Ovary (tissue), 9 donors: ENCODE data around the gene BANK1. TPM values are rescaled to one million over a fixed set of nuclear protein-coding genes. Genes with fewer than 3 reads are reported as not detected.

Source experiments
- DNase-seq, 5 donors: peaks; one replicate each; pipeline ENCODE4 v3.0.0-alpha.2; 2019 to 2020
- H3K27ac ChIP-seq, 2 donors: fragments of 200-600 bp; one replicate each; pipeline versions ENCODE4 v1.5.1 to v1.8.0; 2019 to 2022
- H3K27me3 ChIP-seq: fragments of 200-600 bp; one replicate; pipeline ENCODE4 v1.8.0; 2022
- H3K36me3 ChIP-seq: fragments of 200-600 bp; sonication (generic); one replicate; pipeline ENCODE4 v1.5.1; 2019
- H3K4me1 ChIP-seq: one replicate; pipeline ENCODE4 v1.8.1; 2013; ENCODE audit warnings: mild to moderate bottlenecking, moderate library complexity; ENCODE audit not compliant: insufficient read depth
- H3K4me3 ChIP-seq: fragments of 200-600 bp; sonication (generic); one replicate; pipeline ENCODE4 v1.5.1; 2017
- H3K9me3 ChIP-seq, 2 donors: fragments of 200-600 bp in 1 of 2; sonication (generic) in 1 of 2; one replicate each; pipeline versions ENCODE4 v1.5.1 to v1.8.1; 2013 to 2019; ENCODE audit warnings: mild to moderate bottlenecking in 1 of 2, moderate library complexity in 1 of 2
- EP300 ChIP-seq: sonication (generic); formaldehyde crosslinking; IDR thresholded peaks from one replicate; pipeline ENCODE4 v1.6.1; 2017; ENCODE audit warnings: antibody characterized with exemption
- POLR2A ChIP-seq: fragments of 450-650 bp; IDR thresholded peaks from one replicate; pipeline ENCODE4 v1.6.1; 2017; ENCODE audit warnings: antibody characterized with exemption, mild to moderate bottlenecking, moderate library complexity
- WGBS, 3 donors: extraction: QIAGEN DNeasy Blood & Tissue Kit in 1 of 3; methylation state at CpG; one replicate each; pipeline versions ENCODE4 v1.1.5 to v1.1.7; 2013 to 2017; 5-methylcytosine and 5-hydroxymethylcytosine counted together
- intact Hi-C, 4 donors: fragments of 100-400 bp; cut with DNase I; formaldehyde crosslinking; loops; one replicate each; pipeline versions ENCODE4 v1.11.0 to v1.15.1; 2022 to 2023
- polyA plus RNA-seq, 2 donors: library from polyadenylated mRNA; stranded (reverse); fragments of 200-250 nt in 1 of 2; fragments of 350-450 nt in 1 of 2; fragmentation: Illumina TruSeq in 1 of 2; extraction: RNeasy Lipid Tissue Mini Kit (QIAGEN cat#74804) in 1 of 2; gene quantifications; one replicate each; pipeline ENCODE4 v1.2.3, GENCODE V29; 2013 to 2014
- total RNA-seq, 7 donors: library from RNA; depleted of rRNA in 2 of 7; stranded (reverse); fragments of >200 nt in 2 of 7; fragmentation: NEBNext Ultra II Directional in 3 of 7; extraction: Animal tissue kit (Norgen Biotek cat#: 25700) in 3 of 7; gene quantifications; one replicate each; pipeline versions ENCODE4 v1.1.0 to v1.2.4, GENCODE V29; 2016 to 2023
- TF ChIP-seq, protein P1 (sequence below), 3 donors: fragments of 450-650 bp in 2 of 3; fragments of 200-600 bp in 1 of 3; IDR thresholded peaks; one replicate each; pipeline versions ENCODE4 v1.5.1 to v1.8.0; 2016 to 2022; ENCODE audit warnings: antibody characterized with exemption in 3 of 3, mild to moderate bottlenecking in 1 of 3
- donor health status: DM: no; HTN: no; CAD: no; lungs with moderate emphysema.
- donor health status: DM: no; HTN: no; CAD: no.
- donor health status: Bipolar disorder and iron deficiency.
- donor health status: DM: yes; HTN: yes; CAD: no.
- donor health status: DM: no; HTN: no; CAD: no.
- donor health status: DM: yes; HTN: yes; CAD: no.

The BANK1 gene
- total and polyA plus RNA-seq, 9 donors, result 0.10 to 3.7 (median 0.36) TPM

GRCh38 chr4:101818362-101818761 is 27.8 kb downstream of the BANK1 start:
- H3K4me1 ChIP-seq, result no peaks in the 10 kb centered on the region
- H3K9me3 ChIP-seq, result no peaks in the 10 kb centered on the region
- no peak for DNase-seq
- 16 to 21% (median 20%) methylated on average over 2 of the region's 2 CpGs for WGBS, 3 donors
- H3K36me3 ChIP-seq, result no peaks in the 10 kb centered on the region
- H3K27me3 ChIP-seq, result no peaks in the 10 kb centered on the region
- intact Hi-C loops, result no loop called here
- H3K4me3 ChIP-seq, result no peak overlapping the region
- no peak overlapping the region for H3K27ac ChIP-seq
- TF ChIP-seq, protein P1, sequence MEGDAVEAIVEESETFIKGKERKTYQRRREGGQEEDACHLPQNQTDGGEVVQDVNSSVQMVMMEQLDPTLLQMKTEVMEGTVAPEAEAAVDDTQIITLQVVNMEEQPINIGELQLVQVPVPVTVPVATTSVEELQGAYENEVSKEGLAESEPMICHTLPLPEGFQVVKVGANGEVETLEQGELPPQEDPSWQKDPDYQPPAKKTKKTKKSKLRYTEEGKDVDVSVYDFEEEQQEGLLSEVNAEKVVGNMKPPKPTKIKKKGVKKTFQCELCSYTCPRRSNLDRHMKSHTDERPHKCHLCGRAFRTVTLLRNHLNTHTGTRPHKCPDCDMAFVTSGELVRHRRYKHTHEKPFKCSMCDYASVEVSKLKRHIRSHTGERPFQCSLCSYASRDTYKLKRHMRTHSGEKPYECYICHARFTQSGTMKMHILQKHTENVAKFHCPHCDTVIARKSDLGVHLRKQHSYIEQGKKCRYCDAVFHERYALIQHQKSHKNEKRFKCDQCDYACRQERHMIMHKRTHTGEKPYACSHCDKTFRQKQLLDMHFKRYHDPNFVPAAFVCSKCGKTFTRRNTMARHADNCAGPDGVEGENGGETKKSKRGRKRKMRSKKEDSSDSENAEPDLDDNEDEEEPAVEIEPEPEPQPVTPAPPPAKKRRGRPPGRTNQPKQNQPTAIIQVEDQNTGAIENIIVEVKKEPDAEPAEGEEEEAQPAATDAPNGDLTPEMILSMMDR (IDR thresholded peaks at IDR 0.05), result no peak
- TF ChIP-seq POLR2A, result no peak

GRCh38 chr4:101823864-101824263 is 33.3 kb downstream of the BANK1 start:
- H3K9me3 ChIP-seq, result no peaks in the 10 kb centered on the region
- H3K4me1 ChIP-seq, result no peaks in the 10 kb centered on the region
- H3K27me3 ChIP-seq, result no peaks in the 10 kb centered on the region
- no peaks in the 10 kb centered on the region for H3K36me3 ChIP-seq
- DNase-seq, result no peak
- H3K27ac ChIP-seq, result no peak overlapping the region
- 85 to 89% (median 89%) methylated on average over 2 of the region's 2 CpGs for WGBS, 3 donors
- no peak overlapping the region for H3K4me3 ChIP-seq
- TF ChIP-seq, protein P1 (IDR thresholded peaks at IDR 0.05), result no peak
- TF ChIP-seq POLR2A, result no peak
- TF ChIP-seq EP300, result no peak
- intact Hi-C loops, result no loop called here

DNA sequence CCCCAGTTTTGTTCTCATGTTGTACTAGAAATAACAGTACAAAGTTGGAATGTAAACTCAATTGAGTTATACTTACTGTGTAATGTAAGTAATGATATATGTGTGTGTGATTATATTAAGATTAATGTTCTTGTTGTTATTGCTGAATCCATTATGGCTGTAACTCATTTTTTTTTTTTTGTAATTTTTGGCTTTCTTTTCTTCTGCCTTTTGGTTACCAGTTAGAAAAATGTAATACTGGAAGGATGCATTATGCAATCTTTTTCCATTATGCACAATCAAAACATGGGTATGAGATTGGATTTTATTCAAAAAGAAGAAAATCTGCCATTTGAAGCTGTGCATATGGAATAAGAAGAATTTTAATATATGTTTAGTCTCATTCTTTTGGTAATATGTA is 34.0 kb downstream of the BANK1 start:
- Histone ChIP-seq H3K27ac (no peak overlapping the region), H3K27me3 (no peaks in the 10 kb centered on the region), H3K4me1 (no peaks in the 10 kb centered on the region), H3K9me3 (no peaks in the 10 kb centered on the region), H3K4me3 (no peak overlapping the region), H3K36me3 (no peaks in the 10 kb centered on the region)
- DNase-seq, result no peak
- no peak for TF ChIP-seq POLR2A
- TF ChIP-seq, protein P1 (IDR thresholded peaks at IDR 0.05), result no peak
- TF ChIP-seq EP300, result no peak
- intact Hi-C loops, result no loop called here

GRCh38 chr4:101825953-101826352 is 35.4 kb downstream of the BANK1 start:
- no peaks in the 10 kb centered on the region for H3K4me1 ChIP-seq
- H3K27ac ChIP-seq, result no peak overlapping the region
- 91% methylated on average over 2 of the region's 2 CpGs for WGBS, 3 donors
- no peaks in the 10 kb centered on the region for H3K36me3 ChIP-seq
- intact Hi-C loops, result no loop called here
- no peak overlapping the region for H3K4me3 ChIP-seq
- H3K9me3 ChIP-seq, result no peaks in the 10 kb centered on the region
- no peak for DNase-seq
- no peak for TF ChIP-seq EP300
- TF ChIP-seq, protein P1 (IDR thresholded peaks at IDR 0.05), result no peak
- TF ChIP-seq POLR2A, result no peak
- no peaks in the 10 kb centered on the region for H3K27me3 ChIP-seq

DNA sequence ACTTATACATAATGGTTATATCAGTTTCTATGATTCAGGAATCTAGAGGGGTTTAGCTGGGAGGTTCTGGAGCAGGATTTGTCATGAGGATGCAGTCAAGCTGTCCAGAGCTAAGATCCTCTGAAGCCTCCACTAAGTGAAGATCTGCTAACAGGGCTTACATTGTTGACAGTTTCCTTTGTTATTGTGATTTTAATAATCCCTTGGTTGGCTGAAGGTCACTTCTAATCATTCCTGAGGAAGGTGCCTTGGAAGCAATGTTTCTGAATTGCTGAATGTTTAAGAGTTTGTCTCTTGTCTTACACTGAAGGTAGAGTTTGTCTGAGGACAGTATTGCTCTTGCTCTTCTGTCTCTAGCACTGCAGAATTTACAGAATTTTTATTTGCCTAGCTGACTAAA is 41.3 kb downstream of the BANK1 start:
- no peaks in the 10 kb centered on the region for H3K36me3 ChIP-seq
- no peak overlapping the region for H3K4me3 ChIP-seq
- DNase-seq, result no peak
- intact Hi-C loops, result no loop called here
- H3K9me3 ChIP-seq, result no peaks in the 10 kb centered on the region
- no peak overlapping the region for H3K27ac ChIP-seq
- TF ChIP-seq POLR2A, result no peak
- TF ChIP-seq, protein P1 (IDR thresholded peaks at IDR 0.05), result no peak
- no peak for TF ChIP-seq EP300
- no peaks in the 10 kb centered on the region for H3K27me3 ChIP-seq
- no peaks in the 10 kb centered on the region for H3K4me1 ChIP-seq
